Activated T-cell treated with anti-CD3 and anti-CD28 coated beads, Interleukin-2, amount 50 U/mL, for 1 hour (primary cell): ENCODE results near the gene PTPRD.

Source experiments
- DNase-seq: peaks from one replicate; pipeline ENCODE4 v3.0.0-alpha.2; 2020

The PTPRD gene

DNA sequence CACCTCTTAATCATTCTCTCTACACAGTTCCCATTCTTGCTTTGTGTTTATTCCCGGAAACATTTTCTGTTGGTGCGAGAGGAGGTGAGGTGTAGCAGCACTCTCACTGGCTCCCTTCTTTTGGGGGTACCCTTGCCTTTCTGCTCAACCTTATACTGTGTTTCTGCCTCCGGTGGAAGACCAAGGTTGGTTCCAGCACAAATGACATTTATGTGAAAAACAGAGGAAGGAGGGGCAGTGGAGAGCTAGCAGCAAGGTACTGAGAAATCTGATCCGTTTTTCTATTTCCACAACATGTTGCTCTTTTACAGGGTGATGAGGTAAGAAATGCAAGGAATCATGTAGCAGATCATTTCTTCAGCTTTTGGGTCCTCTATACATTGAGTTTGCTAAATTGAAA, 2165.2 kb downstream of the PTPRD start:
- DNase-seq, result no peak

DNA sequence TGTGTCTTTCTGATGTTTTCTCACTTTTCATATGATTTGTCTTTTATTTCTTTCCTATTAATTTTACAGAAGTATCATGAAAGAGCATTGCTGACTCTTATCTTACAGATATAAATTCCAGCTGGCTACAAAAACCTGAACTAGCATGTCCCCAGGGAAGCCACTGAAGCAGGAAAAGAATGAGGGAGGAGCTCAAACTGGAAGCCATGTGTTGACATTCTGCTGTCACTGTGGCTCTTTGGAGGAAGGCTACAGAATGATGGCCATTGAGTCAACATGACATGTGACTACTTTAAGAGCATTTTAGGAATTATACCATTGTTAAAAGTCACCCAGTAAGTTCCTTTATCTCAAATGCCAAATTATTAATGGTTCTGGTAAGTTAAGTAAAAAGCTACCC, 2174.9 kb downstream of the PTPRD start:
- DNase-seq, result no peak

DNA sequence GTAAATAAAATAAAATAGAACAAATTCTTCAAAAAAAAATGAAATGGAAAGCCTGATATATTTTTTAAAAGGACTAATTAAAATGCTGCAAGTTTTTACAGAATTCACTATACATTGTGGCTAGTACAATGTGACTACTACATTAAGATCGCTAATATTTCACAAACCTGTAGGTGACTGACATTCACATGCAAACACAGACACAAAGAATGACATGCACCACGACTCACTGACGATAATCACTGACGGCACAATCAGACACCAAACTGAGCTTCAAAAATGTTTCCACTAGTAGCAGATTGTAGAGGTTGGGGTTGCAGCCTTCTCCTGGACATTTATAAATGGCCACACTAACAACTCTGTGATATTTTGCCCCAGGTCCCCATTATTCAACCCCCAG, 2175.5 kb downstream of the PTPRD start:
- no peak for DNase-seq

DNA sequence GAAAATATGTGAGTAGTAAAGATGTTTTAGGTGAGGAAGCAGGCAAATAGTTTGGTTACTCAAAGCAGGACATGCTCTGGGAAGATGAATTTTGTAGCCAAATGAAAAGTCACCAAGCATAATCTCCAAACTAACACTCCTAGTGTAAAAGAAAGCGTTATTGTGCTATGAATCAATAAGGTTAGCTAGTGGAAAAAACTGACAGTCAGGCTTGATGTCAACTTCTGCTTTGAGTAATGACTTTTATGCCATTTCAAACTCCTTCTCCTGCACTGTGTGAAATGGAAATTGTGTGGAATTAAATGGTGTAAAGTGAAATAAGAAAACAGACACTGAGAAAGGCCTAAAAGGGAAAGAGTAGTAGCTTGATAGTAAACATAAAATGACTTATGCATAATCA, 2176.0 kb downstream of the PTPRD start:
- no peak for DNase-seq

DNA sequence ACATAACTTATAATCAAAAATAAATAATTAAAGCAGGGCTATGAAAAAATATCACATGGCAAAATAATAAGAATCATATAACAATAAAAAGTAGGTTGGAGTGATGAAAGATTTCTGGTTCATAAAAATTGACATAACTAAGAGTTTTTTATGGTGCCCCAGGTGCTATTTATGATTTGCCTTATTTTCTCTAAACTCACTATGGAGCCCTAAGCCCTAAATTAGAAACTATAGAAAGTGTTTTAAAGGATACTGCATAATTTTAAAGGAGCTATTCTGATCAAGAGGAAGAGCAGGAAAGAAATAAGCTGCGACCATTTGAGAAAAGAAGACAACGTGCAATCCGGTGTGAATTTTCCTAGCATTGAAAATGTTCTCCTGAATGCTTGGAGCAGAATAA, 2178.2 kb downstream of the PTPRD start:
- no peak for DNase-seq

DNA sequence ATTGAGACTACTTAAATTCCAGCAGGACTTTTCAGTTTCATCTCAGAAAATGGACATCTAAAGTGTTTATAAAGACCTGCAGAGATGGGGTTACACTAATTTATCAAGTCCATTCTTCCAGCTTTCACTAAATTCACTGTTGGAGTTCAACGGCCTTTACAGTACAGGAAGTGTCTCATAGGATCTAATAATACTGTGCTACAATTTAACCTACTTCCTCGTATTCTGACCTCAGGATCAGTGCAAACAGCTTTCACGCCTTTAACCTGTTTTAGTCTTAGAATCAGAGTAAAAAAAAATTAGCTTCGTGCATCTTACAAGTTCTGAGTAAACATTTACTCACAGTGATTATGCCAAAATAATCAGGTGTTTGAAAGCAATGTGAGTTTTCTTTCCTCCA, 2180.6 kb downstream of the PTPRD start:
- DNase-seq, result no peak

DNA sequence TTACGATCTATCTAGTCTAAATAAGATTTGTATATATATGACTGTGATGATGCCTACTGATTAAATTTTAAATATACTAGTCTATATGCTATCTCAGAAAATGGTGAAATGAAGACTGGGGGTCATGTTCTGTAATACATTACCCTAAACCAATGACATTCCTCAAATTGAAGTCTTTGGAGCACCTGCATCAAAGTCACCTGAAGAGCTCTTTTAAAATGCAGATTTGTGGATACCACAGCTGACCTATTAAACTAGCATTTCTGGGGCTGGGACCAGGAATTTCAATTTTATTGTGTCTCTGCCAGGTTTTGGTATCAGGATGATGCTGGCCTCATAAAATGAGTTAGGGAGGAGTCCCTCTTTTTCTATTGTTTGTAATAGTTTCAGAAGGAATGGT, 2181.3 kb downstream of the PTPRD start:
- no peak for DNase-seq

DNA sequence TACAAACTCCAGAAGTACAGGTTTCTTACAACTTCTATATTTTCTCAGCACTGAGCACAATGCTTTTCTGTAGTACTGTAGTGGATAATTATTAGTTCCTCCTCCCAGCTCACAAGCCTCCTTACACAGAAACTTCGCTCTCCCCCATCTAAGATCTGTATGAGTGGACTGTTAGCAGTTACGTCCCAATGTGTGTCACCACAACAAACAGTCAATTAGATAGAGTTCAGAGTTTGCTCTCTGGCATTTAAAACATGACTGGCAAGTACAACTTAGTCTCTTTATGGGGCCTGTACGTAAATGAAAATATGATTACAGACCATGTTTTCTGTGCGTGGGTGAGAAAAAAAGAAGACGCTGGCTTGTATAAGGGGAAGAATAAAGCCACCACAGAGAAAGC, 2181.9 kb downstream of the PTPRD start:
- no peak for DNase-seq

DNA sequence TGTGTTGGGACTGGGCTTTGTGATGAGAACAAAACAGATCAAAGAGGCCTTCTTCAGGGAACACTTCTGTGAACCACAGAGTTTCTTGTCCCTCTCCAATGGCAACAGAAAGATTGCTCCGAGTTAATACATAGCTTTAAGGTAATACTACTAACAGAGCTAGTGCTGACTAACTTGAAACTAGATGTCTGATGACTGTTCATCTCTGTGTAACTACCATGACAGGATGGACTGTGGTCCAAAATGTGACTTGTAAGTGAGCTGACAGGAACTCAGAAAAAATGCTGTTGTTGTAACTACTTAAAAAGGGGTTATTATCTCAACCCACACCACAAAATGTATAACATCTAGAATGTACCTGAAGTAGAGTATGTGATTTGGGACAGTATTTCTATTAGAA, 2183.0 kb downstream of the PTPRD start:
- no peak for DNase-seq

DNA sequence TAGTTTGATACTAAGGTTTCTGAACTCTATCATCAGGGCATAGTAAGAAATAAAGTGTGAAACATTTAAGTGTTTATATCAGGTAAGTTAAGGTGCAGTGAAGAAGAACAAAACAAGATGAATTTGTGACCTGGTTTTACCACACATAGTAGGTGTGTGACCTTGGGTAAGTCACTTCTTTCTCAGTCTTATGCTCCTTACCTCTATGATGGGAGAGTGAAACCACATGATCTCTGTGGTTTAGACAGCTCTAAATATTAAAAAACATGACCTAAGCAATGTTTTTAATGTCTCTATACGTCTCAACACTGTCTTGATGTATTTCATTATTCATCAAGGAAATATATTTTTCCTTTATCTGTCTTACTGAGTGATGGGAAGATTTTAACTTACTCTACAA, 2183.6 kb downstream of the PTPRD start:
- no peak for DNase-seq

DNA sequence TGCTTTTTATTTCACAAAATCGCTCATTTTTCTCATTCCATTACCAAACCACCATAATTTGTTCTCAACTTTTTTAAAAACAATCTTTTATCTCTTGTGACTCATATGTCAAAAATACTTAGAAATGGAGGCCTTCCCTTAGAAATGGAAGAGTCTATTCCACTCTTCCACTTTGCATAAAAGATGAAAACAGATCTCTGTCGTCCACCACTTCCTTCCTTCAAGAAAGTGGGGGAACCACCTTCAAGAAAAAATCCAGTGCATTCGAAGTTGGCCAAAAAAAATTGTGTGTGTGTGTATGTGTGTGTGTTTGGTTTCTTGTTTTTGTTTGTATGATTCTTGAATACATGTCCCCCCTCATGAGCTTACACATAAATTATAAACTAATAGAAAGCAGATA, 2184.4 kb downstream of the PTPRD start:
- no peak for DNase-seq

DNA sequence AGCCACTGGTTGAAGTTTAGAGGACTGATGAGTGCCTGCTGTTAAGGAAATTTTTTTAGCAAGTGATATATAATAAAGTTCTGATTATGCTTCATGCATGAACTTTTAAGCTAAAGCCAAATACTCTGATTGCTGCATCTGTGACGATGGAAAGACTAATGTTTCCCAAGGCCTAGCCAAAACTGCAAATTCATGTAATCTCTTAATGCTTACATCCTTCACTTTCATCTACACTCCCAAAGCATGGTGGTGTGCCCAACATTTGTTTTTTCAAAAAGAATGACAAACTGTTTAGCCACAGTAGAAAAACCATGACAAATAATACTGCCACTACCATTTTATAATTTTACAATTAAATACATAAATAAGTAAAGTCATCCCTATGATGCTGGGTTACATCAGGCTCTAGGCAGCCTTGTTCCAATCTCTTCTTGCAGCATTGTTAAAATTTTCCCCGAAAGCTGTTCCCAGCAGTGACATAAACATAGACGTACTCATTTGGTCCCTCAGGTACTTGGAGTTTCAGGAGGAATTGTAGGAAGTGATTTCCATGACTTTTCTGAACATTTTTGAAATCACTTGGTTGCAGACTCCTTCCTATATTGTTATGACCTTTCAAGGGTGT, 2187.9 kb downstream of the PTPRD start:
- DNase-seq, result no peak

DNA sequence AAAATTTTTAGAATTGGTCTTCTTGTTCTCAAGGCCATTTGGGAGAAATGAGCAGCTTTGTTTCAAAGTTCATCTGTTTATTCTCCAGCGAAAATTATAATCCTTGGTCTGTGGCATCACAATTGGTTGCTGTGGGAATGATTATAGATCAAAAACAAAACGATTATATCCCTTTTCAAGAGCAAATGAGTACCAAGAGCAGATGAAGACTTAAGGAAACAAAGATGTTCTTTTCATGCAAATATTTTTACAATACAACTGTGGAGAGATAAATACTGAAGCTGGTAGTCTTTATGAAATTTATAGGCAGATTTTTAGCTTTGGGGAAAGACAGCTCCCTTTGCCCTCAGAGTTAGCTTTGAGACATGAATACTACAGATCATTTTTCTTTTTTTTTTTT, 2192.4 kb downstream of the PTPRD start:
- no peak for DNase-seq

DNA sequence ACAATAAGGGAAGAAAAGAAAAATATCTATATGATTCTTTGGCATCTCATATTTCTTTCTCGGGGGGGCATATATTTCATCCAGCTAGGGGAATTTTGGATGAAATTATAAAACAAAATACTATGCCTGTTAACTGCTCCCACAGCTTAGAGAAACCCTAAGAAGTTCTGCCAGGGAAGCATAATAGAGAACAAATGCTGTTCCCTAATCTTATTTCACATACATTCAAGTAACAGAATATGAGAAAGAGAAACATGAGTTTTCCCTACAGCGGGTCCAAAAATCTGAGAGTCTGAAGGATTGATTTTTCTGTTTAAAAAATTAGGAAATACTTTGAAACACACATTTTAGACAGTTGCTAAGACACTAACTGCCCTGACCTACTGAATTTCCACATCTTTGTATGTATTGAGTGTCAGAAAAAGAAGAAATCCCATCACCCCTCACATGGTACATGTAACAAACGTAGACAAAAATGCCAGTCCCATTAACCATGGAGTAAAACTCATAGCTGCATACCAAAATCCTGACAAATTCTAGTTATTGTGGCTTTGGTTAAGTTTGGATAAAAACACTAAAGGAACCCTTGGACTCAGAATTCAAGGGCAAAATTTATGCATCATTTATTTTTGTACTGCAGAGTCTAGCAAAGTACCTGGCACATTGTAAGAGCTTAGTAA, 2193.1 kb downstream of the PTPRD start:
- no peak for DNase-seq

DNA sequence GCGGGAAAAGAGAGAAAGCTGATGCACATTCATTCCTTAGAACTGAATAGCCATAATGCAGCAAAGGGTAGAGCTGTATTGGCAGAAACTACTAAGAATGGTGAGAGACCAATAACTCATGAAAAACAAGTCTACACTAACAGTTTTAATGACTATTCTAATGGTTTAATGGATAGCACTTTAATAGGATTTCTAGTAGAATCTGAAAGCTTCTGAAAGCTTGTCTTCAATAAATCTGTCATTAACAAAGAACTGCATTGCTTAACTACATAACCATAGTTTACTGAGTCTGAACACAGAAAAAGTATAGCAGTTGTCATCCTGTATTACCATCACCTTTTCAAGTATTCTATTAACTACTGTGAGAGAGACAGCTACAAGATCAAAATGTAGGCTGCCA, 2195.5 kb downstream of the PTPRD start:
- DNase-seq, result no peak

DNA sequence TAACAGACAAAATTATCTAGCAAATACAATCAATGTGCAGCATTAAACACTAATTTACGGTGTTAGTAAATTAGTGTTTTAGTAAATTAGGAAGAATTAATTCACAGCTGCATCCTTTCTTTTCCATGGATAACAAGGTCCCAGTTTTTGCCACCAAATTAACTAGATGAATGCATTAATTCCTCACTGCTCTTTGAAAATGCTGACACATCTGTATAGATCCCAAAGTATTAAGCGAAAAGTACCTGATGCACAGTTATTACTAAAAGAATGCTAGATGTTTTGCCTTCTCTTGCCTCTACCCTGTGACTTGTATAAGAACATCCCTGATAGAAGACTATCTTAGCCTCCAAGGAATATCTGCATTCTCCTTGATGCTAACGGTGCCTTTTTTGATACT, 2200.5 kb downstream of the PTPRD start:
- DNase-seq, result no peak

DNA sequence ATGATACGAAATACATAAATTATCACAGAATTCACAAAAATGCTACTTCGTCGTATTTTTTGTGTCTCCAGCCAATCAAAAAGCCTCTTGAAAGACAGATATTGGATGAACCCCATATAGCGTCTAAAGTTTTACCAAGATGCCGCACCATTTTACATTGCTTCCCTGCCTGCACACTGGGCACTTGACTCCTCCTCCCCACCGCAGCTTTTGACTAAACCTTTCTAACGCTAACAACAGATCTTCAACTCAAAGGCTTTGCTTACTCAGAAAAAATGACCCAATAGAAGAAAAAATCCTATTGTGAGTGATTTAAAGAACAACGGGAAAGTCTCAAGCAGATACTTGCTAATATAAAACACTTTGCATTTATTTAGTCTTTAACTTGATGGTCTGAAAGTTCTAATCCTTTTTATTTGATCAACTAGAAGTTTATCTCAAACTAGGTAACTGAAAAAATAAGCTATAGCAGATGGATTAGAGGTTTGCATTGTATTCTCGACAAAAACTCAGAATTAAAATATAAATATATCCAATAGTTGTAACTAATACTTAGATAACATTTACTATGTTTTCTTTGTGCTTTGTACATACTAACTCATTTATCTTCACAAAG, 2204.1 kb downstream of the PTPRD start:
- no peak for DNase-seq

DNA sequence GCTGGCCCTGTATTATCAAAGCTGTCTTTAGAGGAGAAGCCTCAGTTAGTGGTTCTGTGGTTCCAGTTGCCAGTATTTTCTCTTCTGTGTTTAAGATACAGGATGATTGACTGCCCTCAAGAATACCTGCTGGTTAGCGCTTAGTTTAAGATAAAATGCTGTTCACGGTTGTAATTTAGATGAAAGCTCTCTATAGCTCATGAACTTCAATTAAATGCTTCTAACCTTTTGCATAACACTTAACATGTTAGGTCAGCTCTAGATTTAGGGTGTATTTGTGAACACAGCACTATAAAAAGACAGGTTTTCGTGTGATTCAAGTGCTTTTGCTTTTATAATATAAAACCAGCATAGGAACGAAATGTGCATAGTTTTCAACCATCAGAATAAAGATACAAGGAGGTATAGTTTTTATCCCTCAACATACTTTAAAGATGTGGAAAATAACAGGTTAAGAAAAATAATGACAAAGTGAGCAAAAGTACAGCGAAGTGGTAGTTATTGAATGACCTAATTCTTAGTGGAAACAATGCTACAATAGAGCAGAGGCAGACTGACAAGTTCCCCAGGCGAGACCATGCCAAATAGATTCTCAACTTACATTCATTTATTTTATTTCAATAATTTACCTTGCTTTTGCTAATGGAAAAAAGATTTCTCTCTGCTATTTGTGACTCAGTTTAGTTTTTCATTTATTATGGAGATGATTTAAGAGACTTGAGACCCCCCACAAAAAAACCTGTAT, 2210.7 kb downstream of the PTPRD start:
- no peak for DNase-seq

DNA sequence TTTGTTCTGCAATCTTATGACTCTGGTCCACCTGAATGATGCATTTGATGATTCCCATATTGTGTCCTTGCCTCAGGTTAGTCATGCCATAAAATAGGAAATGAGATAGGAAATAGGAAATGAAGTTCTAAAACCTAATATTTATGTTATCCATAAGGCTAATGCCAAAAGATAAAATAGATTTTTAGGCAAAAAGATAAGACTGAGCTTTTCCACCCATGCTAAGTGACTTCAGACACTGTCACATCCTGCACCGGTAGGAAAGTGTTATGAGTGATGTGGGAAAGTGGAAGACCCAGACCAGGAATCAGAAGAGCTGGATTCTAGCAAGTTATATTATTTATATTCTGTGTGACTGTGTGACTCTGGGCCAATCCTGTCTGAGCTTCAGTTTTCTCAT, 2212.4 kb downstream of the PTPRD start:
- DNase-seq, result no peak

DNA sequence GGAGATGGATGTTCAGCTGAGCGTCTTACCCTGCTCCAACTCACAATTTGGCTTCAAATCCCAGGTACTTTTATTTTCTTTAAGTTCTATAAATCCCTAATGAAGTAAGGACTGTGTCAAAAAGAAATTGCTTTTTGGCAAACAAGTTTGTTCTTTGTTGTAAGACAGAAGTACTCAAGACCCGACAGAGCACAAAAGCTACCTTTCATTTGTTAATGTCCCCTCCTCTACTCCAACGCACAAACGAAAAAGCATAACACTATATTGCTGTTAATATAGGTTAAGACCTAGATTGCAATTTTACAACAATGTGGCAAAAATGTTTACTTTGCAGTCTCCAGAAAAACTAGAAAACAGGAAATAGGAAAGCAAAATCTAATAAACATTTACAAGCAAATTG, 2217.8 kb downstream of the PTPRD start:
- DNase-seq, result no peak

DNA sequence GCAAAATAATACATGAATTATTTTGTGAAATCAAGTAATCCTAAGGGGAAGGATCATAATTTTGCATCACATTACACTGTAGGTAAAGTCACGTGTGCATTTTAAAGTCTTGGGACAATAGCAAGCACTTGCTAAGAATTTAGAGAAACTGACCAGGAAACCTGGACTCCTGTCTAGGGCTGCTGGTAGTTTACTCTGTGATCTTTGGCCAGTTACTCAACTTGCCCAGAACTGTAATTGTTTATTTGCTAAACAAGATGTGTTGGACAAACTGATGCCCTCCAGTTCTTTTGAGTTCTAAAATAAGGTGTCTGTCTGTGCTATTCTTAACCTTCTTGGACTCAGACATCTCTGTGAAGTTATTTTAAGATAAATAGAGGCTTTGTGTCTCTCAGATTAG, 2218.5 kb downstream of the PTPRD start:
- no peak for DNase-seq

DNA sequence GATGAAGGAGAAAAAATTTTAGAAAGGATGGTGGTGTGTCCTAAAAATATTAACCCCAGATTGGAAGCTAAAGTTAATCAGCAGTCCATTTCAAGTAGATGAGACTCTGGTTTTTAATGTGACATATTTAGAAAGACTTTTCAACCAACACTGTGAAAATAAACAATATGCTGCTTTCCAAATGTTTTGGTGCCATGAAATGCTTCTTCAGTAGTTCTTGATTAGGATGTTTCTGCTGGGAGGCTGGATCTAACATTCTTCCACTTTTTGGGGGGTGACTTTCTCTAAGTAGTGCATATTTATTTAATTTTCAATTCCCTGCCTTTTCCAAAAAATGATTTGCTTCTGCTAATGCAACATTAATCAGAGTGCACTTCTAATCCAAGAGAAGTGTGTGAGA, 2219.9 kb downstream of the PTPRD start:
- DNase-seq, result no peak

DNA sequence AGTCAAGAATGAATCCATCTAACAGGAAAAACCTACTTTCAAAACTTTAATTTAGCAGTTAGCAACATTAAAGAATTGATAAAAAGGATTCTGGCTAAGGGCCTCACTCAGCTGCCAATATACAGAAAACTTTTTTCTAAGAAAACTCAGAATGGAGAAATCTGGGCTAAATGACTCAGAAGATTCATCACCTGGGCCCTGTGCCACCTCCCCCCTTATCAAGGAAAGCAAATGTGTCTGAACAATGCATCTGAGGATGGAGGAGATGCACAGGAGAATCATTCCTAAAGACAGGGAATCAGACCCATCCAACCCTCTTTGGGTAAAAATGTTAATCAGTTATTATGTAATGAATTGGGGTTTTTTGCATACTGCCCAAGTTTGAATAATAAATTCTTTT, 2221.2 kb downstream of the PTPRD start:
- DNase-seq, result no peak

DNA sequence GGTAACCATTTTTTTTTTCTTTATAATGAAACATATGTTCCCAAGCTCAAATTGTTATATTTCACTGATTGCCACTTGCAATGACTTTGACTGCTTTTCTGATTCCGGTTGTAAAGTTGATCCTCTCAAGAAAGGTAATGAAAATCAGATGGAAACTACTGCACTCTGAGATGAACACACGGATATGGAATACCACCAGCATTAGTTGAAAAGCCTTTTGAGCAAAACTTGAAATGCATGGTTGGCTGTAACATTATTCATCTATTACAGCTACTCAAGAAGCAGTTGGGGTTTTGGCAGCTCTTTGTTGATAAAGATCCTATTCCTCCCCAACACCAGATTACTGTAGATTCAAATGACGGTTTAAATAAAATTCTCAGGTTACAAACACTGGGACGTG, 2221.7 kb downstream of the PTPRD start:
- DNase-seq, result no peak
